Ascending aorta (tissue), 2 donors: ENCODE measurements around the gene ZBTB16. TPM values are rescaled to one million over a fixed set of nuclear protein-coding genes. Genes with fewer than 3 reads are reported as not detected.

Experiments used
- DNase-seq, 2 donors: peaks; one replicate each; pipeline ENCODE4 v3.0.0-alpha.2; 2019; ENCODE audit warnings: low spot score in 2 of 2
- H3K27ac ChIP-seq, 2 donors: fragments of 200-600 bp; sonication (generic); one replicate each; pipeline ENCODE4 v1.5.1; 2016 to 2017; ENCODE audit warnings: mild to moderate bottlenecking in 1 of 2
- H3K27me3 ChIP-seq: fragments of 200-600 bp; sonication (generic); one replicate; pipeline ENCODE4 v1.5.1; 2017
- H3K36me3 ChIP-seq, 2 donors: fragments of 200-600 bp; sonication (generic); one replicate each; pipeline ENCODE4 v1.5.1; 2016
- H3K4me1 ChIP-seq, 2 donors: fragments of 200-600 bp; sonication (generic); one replicate each; pipeline ENCODE4 v1.5.1; 2016 to 2017; ENCODE audit warnings: mild to moderate bottlenecking in 1 of 2
- H3K4me3 ChIP-seq, 2 donors: fragments of 200-600 bp; sonication (generic); one replicate each; pipeline ENCODE4 v1.5.1; 2016 to 2017; ENCODE audit warnings: mild to moderate bottlenecking in 1 of 2
- H3K9me3 ChIP-seq, 2 donors: fragments of 200-600 bp; sonication (generic); one replicate each; pipeline ENCODE4 v1.5.1; 2016
- CTCF ChIP-seq, 3 experiments: fragments of 200-600 bp in 2 of 3; fragments of 450-650 bp in 1 of 3; sonication (generic) in 2 of 3; IDR thresholded peaks; one replicate each; pipeline ENCODE4 v1.5.1; 2016 to 2019; ENCODE audit warnings: antibody characterized with exemption in 3 of 3, mild to moderate bottlenecking in 1 of 3, moderate library complexity in 1 of 3
- intact Hi-C: fragments of 100-400 bp; cut with DNase I; formaldehyde crosslinking; loops from one replicate; pipeline ENCODE4 v1.15.1; 2023
- total RNA-seq: library from RNA; depleted of rRNA; stranded (reverse); fragments of >200 nt; gene quantifications from one replicate; pipeline ENCODE4 v1.1.0, GENCODE V29; 2016

The ZBTB16 gene
- total RNA-seq, 1 donor from 2014 or later, result 344 TPM

GRCh38 chr11:114195981-114196731 lies 136.6 kb downstream of the ZBTB16 start:
- DNase-seq, result no peak
- no peak for TF ChIP-seq CTCF (IDR thresholded peaks at IDR 0.05)
- Histone ChIP-seq H3K4me1 (peaks cover 46 to 84% of the 10 kb centered on the region in 2 donors), H3K27ac (peak overlapping the region; percentile 88 to 98), H3K36me3 (peaks cover 38 to 52% of the 10 kb centered on the region in 2 donors), H3K27me3 (no peaks in the 10 kb centered on the region), H3K9me3 (no peaks in the 10 kb centered on the region), H3K4me3 (no peak overlapping the region)
- intact Hi-C loops, result loop anchor here (2.0 to 5.0 kb wide), 4 partner anchors 15 to 159 kb away; partner anchors contain the start of gene ZBTB16

- Histone ChIP-seq H3K4me3 (peak overlapping the region in 1 of 2 donors; percentile 14), H3K27me3 (no peaks in the 10 kb centered on the region), H3K9me3 (no peaks in the 10 kb centered on the region), H3K27ac (peak overlapping the region; percentile 88 to 98), H3K36me3 (peaks cover 28 to 42% of the 10 kb centered on the region in 2 donors), H3K4me1 (peaks cover 48 to 90% of the 10 kb centered on the region in 2 donors)
- DNase-seq, result no peak
- no peak for TF ChIP-seq CTCF (IDR thresholded peaks at IDR 0.05)
- intact Hi-C loops, result loop anchor here (2.0 to 5.0 kb wide), 4 partner anchors 16 to 160 kb away; partner anchors contain the start of gene ZBTB16
Observed at GRCh38 chr11:114196997-114197703, 137.6 kb downstream of the ZBTB16 start.

GRCh38 chr11:114197799-114198500 lies 138.4 kb downstream of the ZBTB16 start:
- intact Hi-C loops, result loop anchor here (2.0 to 5.0 kb wide), 4 partner anchors 17 to 161 kb away; partner anchors contain the start of gene ZBTB16
- Histone ChIP-seq H3K4me1 (peaks cover 45 to 83% of the 10 kb centered on the region in 2 donors), H3K27ac (peak overlapping the region; percentile 88 to 98), H3K4me3 (peak overlapping the region in 1 of 2 donors; percentile 31), H3K27me3 (no peaks in the 10 kb centered on the region), H3K9me3 (no peaks in the 10 kb centered on the region), H3K36me3 (peaks cover 22 to 34% of the 10 kb centered on the region in 2 donors)
- peak; percentile 50 to 93 for DNase-seq
- TF ChIP-seq CTCF (IDR thresholded peaks at IDR 0.05), result no peak

DNA sequence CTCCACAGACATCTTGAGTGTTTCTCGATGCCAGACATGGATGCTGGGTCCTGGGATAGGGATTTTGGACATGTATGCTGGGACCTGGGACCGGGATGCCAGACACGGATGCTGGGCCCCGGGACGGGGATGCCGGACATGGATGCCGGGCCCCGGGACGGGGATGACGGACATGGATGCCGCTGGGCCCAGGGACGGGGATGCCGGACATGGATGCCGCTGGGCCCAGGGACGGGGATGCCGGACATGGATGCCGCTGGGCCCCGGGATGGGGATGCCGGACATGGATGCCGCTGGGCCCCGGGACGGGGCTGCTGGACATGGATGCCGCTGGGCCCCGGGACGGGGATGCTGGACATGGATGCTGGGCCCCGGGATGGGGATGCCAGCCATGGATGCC lies 139.5 kb downstream of the ZBTB16 start:
- intact Hi-C loops, result loop anchor here (5.0 kb wide), 3 partner anchors 63 to 162 kb away; partner anchors contain the start of gene ZBTB16
- H3K4me1 ChIP-seq, result peaks cover 43 to 79% of the 10 kb centered on the region in 2 donors

More for the DNA sequence above, 139.5 kb downstream of the ZBTB16 start:
- H3K9me3 ChIP-seq, result no peaks in the 10 kb centered on the region
- peak overlapping the region in 1 of 2 donors; percentile 31 for H3K4me3 ChIP-seq
- no peak for TF ChIP-seq CTCF (IDR thresholded peaks at IDR 0.05)
- DNase-seq, result no peak
- no peaks in the 10 kb centered on the region for H3K27me3 ChIP-seq
- H3K27ac ChIP-seq, result peak overlapping the region; percentile 88 to 98
- peaks cover 11 to 31% of the 10 kb centered on the region in 2 donors for H3K36me3 ChIP-seq
